ENCODE data around the gene SLC35F2.
"Not testable (repeated sequence)": the region's sequence is repeated elsewhere in the genome, so short reads cannot be mapped to it uniquely, and the experiment has no call there.

SLC35F2 gene

GRCh38 chr11:107858217-107859070, at the start of gene SLC35F2:
SLC35F2 (minus strand) TSS chr11:107858787; CDS start chr11:107858767, 20 bp downstream.
- peak within 1 kb of the TSS; percentile 92 for H3K4me3 ChIP-seq (ENCODE audit: low read depth, low read length)
- peak; percentile 19 for TF ChIP-seq CTCF (IDR thresholded peaks at IDR 0.05; ENCODE audit: insufficient read depth, low read depth, low read length, missing control alignments)
- peak; percentile 94 for DNase-seq (ENCODE audit: low read depth)

- H3K4me3 ChIP-seq (ENCODE audit: low read depth, low read length), result no peak overlapping the region
- no peak for DNase-seq (ENCODE audit: low read depth)
- TF ChIP-seq CTCF (IDR thresholded peaks at IDR 0.05; ENCODE audit: insufficient read depth, low read depth, low read length, missing control alignments), result no peak
These were observed 49.6 kb upstream of the SLC35F2 start for GRCh38 chr11:107908211-107908610.

GRCh38 chr11:107898270-107898669, 39.7 kb upstream of the SLC35F2 start:
- TF ChIP-seq CTCF (IDR thresholded peaks at IDR 0.05; ENCODE audit: insufficient read depth, low read depth, low read length, missing control alignments), result peak; percentile 57
- H3K4me3 ChIP-seq (ENCODE audit: low read depth, low read length), result no peak overlapping the region
- DNase-seq (ENCODE audit: low read depth), result peak; percentile 58

- TF ChIP-seq CTCF (IDR thresholded peaks at IDR 0.05; ENCODE audit: insufficient read depth, low read depth, low read length, missing control alignments), result no peak
- no peak for DNase-seq (ENCODE audit: low read depth)
- H3K4me3 ChIP-seq (ENCODE audit: low read depth, low read length), result no peak overlapping the region
These were observed 23.7 kb upstream of the SLC35F2 start for GRCh38 chr11:107882095-107882820.

- DNase-seq (ENCODE audit: low read depth); H3K4me3 ChIP-seq (ENCODE audit: low read depth, low read length): not testable (repeated sequence)
These were observed 22.9 kb upstream of the SLC35F2 start for GRCh38 chr11:107881471-107881870.

- H3K4me3 ChIP-seq (ENCODE audit: low read depth, low read length), result no peak overlapping the region
- no peak for DNase-seq (ENCODE audit: low read depth)
- TF ChIP-seq CTCF (IDR thresholded peaks at IDR 0.05; ENCODE audit: insufficient read depth, low read depth, low read length, missing control alignments), result no peak
These were observed 17.6 kb upstream of the SLC35F2 start for GRCh38 chr11:107876141-107876540.

- DNase-seq (ENCODE audit: low read depth), result no peak
- no peak overlapping the region for H3K4me3 ChIP-seq (ENCODE audit: low read depth, low read length)
- TF ChIP-seq CTCF (IDR thresholded peaks at IDR 0.05; ENCODE audit: insufficient read depth, low read depth, low read length, missing control alignments), result no peak
These were observed 6.0 kb upstream of the SLC35F2 start for GRCh38 chr11:107864591-107864990.
